Esophagus muscularis mucosa (tissue), 3 donors: ENCODE results near the gene GPR173.

ENCODE experiments used
- POLR2A ChIP-seq: fragments of 450-650 bp; IDR thresholded peaks from one replicate; pipeline ENCODE4 v1.6.1; 2017; ENCODE audit warnings: antibody characterized with exemption, moderate library complexity, mild to moderate bottlenecking, low read depth
- TF ChIP-seq, protein P1 (sequence below), 3 experiments: fragments of 200-600 bp in 2 of 3; fragments of 450-650 bp in 1 of 3; sonication (generic) in 2 of 3; IDR thresholded peaks; one replicate each; pipeline ENCODE4 v1.5.1; 2017 to 2019; ENCODE audit warnings: antibody characterized with exemption in 3 of 3, mild to moderate bottlenecking in 2 of 3, moderate library complexity in 1 of 3

DNA sequence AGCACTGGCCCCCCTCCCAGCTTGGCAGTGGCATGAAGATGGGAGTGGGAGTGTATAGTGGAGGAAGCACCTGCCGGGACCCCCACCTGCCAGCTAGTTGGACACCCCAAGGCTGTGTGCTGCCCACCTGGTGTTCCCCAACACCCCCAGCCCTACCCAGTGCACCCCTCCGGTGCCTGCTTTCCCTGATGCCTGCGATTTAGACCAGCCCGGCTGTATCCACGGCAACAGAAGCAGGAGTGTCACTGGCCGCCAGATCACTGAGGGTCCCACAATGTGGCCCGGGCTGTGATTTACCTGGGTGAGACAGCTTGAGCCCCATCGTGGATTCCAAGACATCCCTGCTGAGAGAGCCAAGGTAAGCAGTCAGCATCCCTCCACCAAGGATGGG is 533 bp downstream of the GPR173 start:
- TF ChIP-seq, protein P1, sequence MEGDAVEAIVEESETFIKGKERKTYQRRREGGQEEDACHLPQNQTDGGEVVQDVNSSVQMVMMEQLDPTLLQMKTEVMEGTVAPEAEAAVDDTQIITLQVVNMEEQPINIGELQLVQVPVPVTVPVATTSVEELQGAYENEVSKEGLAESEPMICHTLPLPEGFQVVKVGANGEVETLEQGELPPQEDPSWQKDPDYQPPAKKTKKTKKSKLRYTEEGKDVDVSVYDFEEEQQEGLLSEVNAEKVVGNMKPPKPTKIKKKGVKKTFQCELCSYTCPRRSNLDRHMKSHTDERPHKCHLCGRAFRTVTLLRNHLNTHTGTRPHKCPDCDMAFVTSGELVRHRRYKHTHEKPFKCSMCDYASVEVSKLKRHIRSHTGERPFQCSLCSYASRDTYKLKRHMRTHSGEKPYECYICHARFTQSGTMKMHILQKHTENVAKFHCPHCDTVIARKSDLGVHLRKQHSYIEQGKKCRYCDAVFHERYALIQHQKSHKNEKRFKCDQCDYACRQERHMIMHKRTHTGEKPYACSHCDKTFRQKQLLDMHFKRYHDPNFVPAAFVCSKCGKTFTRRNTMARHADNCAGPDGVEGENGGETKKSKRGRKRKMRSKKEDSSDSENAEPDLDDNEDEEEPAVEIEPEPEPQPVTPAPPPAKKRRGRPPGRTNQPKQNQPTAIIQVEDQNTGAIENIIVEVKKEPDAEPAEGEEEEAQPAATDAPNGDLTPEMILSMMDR (IDR thresholded peaks at IDR 0.05): no peak
- TF ChIP-seq POLR2A: no peak
